ENCODE results near the gene PACRG.

Gene PACRG

GRCh38 chr6:162798546-162799266 lies 70.9 kb downstream of the PACRG start:
- no peak for DNase-seq (ENCODE audit: low read depth)
- no peak overlapping the region for H3K4me3 ChIP-seq (ENCODE audit: low read depth, low read length)
- TF ChIP-seq CTCF (IDR thresholded peaks at IDR 0.05; ENCODE audit: insufficient read depth, low read depth, low read length, missing control alignments), result no peak

GRCh38 chr6:162814426-162814973 lies 86.7 kb downstream of the PACRG start:
- no peak for DNase-seq (ENCODE audit: low read depth)
- TF ChIP-seq CTCF (IDR thresholded peaks at IDR 0.05; ENCODE audit: insufficient read depth, low read depth, low read length, missing control alignments), result no peak

GRCh38 chr6:162817196-162817595 lies 89.4 kb downstream of the PACRG start:
- peak; percentile 45 for DNase-seq (ENCODE audit: low read depth)
- no peak for TF ChIP-seq CTCF (IDR thresholded peaks at IDR 0.05; ENCODE audit: insufficient read depth, low read depth, low read length, missing control alignments)
- H3K4me3 ChIP-seq (ENCODE audit: low read depth, low read length), result no peak overlapping the region

More at GRCh38 chr6:162814426-162814973, 86.7 kb downstream of the PACRG start:
- H3K4me3 ChIP-seq (ENCODE audit: low read depth, low read length), result no peak overlapping the region

DNA sequence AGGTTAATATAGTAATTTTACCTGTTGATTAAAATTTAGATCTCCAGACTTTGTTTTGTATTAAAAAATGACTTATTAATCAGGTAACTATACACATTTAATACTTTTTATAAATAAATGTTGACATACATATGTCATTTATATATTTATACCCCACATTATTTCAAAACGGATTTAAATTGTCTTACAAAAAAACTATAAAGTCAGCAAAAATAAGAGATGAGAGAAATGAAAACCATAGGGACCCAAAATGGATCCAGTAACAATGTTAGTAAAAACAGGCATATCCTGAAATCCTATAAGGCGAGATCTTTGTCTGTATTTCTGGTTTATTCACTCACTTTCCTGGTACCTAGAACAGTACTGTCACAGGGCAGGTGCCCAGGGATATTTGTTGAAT lies 91.5 kb downstream of the PACRG start:
- no peak for TF ChIP-seq CTCF (IDR thresholded peaks at IDR 0.05; ENCODE audit: insufficient read depth, low read depth, low read length, missing control alignments)
- DNase-seq (ENCODE audit: low read depth), result no peak
- H3K4me3 ChIP-seq (ENCODE audit: low read depth, low read length), result no peak overlapping the region

- TF ChIP-seq CTCF (IDR thresholded peaks at IDR 0.05; ENCODE audit: insufficient read depth, low read depth, low read length, missing control alignments), result no peak
- DNase-seq (ENCODE audit: low read depth), result no peak
- no peak overlapping the region for H3K4me3 ChIP-seq (ENCODE audit: low read depth, low read length)
Measured at GRCh38 chr6:162821102-162821501, 93.3 kb downstream of the PACRG start.

- no peak for TF ChIP-seq CTCF (IDR thresholded peaks at IDR 0.05; ENCODE audit: insufficient read depth, low read depth, low read length, missing control alignments)
- peak; percentile 56 for DNase-seq (ENCODE audit: low read depth)
- H3K4me3 ChIP-seq (ENCODE audit: low read depth, low read length), result no peak overlapping the region
Measured at GRCh38 chr6:162825597-162825996, 97.8 kb downstream of the PACRG start.
